Upper lobe of right lung (tissue), 1 donor: ENCODE measurements around the gene DISP3. TPM values are rescaled to one million over a fixed set of nuclear protein-coding genes. Genes with fewer than 3 reads are reported as not detected.

Source experiments
- ATAC-seq: fragments of 200-7000 bp; cut with Tn5 transposase; one replicate; pipeline ENCODE4 v1.9.1; 2020; ENCODE audit warnings: mild to moderate bottlenecking, moderate library complexity
- DNase-seq: peaks from one replicate; pipeline ENCODE4 v3.0.0-alpha.2; 2020
- H3K27ac ChIP-seq: fragments of 200-600 bp; one replicate; pipeline ENCODE4 v1.8.0; 2022
- H3K27me3 ChIP-seq: fragments of 200-600 bp; one replicate; pipeline ENCODE4 v1.8.0; 2022; ENCODE audit warnings: mild to moderate bottlenecking
- H3K36me3 ChIP-seq: fragments of 200-600 bp; one replicate; pipeline ENCODE4 v1.8.0; 2022
- H3K4me1 ChIP-seq: fragments of 200-600 bp; one replicate; pipeline ENCODE4 v1.8.0; 2022
- H3K4me3 ChIP-seq: fragments of 200-600 bp; one replicate; pipeline ENCODE4 v1.8.0; 2022; ENCODE audit warnings: mild to moderate bottlenecking
- H3K9me3 ChIP-seq: fragments of 200-600 bp; one replicate; pipeline ENCODE4 v1.8.0; 2022
- CTCF ChIP-seq: fragments of 200-600 bp; IDR thresholded peaks from one replicate; pipeline ENCODE4 v1.8.0; 2022; ENCODE audit warnings: antibody characterized with exemption
- intact Hi-C: fragments of 100-400 bp; cut with DNase I; formaldehyde crosslinking; loops from one replicate; pipeline ENCODE4 v1.11.0; 2022
- total RNA-seq: library from RNA; stranded (reverse); fragmentation: NEBNext Ultra II Directional; extraction: Animal tissue kit (Norgen Biotek cat#: 25700); gene quantifications from one replicate; pipeline ENCODE4 v1.2.1, GENCODE V29; 2021
- donor health status: DM: no; HTN: yes; CAD: no; lungs with severe emphysema.

DISP3 gene
- total RNA-seq, 1 donor from 2014 or later: not detected

DNA sequence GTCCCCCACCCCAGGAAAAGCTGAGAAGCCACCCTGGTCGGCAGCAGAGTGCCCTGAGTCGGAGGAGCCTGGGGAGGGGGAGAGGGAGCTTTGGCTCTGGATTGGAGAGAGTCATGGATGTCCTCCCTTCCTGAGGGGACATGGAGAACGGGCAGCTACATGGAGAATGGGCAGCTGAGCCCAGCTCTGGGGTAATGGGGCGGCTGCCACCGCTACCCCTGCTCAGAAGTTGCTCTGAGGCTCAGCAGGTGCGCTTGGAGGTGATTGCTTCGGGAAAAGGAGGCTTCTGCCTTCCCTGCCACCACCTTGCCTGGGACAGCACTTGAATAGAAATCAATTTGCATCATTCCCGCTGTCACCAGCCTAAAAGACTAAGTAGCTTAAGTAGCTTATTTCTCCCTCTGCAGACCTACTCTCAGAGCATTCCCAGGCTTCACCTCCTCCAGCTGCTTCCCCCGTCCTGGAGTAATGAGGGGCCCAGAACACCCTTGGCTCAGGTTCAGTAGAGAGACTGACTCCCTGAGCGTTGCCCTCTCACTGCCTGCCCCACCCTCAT is 8.3 kb downstream of the DISP3 start:
- H3K27me3 ChIP-seq: peaks cover 21% of the 10 kb centered on the region
- H3K36me3 ChIP-seq: no peaks in the 10 kb centered on the region
- intact Hi-C loops: no loop called here
- no peaks in the 10 kb centered on the region for H3K4me1 ChIP-seq
- DNase-seq (no peak), ATAC-seq (no peak)
- H3K27ac ChIP-seq: no peak overlapping the region
- no peaks in the 10 kb centered on the region for H3K9me3 ChIP-seq
- no peak for TF ChIP-seq CTCF
- no peak overlapping the region for H3K4me3 ChIP-seq

- Histone ChIP-seq H3K27ac (no peak overlapping the region), H3K4me3 (no peak overlapping the region), H3K27me3 (peaks cover 11% of the 10 kb centered on the region), H3K9me3 (no peaks in the 10 kb centered on the region), H3K36me3 (no peaks in the 10 kb centered on the region), H3K4me1 (no peaks in the 10 kb centered on the region)
- ATAC-seq: no peak
- no peak for TF ChIP-seq CTCF
- DNase-seq: no peak
- intact Hi-C loops: no loop called here
Measured at GRCh38 chr1:11488201-11488770, 9.3 kb downstream of the DISP3 start.

- ATAC-seq: no peak
- intact Hi-C loops: no loop called here
- no peaks in the 10 kb centered on the region for H3K9me3 ChIP-seq
- H3K27me3 ChIP-seq: peaks cover 6% of the 10 kb centered on the region
- DNase-seq: no peak
- no peaks in the 10 kb centered on the region for H3K36me3 ChIP-seq
- no peak overlapping the region for H3K27ac ChIP-seq
- no peak for TF ChIP-seq CTCF
- H3K4me1 ChIP-seq: no peaks in the 10 kb centered on the region
- H3K4me3 ChIP-seq: no peak overlapping the region
Measured at GRCh38 chr1:11488966-11489625, 10.1 kb downstream of the DISP3 start.

DNA sequence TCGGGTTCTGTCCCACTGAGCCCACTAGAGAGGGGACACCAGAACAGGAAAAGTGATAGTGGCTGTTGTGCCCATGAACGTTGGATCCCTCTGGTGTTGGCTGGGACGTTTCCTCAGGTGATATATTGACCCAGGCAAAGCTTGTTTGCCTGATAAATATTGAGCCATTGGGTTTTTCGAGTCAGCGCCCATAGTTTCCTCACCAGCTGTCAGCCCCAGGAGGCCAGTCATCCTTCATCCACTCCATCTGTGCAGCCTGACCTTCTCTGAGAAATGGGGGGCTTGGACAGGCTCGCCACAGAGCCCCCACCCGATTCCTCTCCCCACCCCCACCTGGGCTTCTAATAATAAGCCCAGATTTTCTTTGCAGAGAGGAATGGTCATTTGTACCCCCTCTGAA is 13.3 kb downstream of the DISP3 start:
- intact Hi-C loops: no loop called here

GRCh38 chr1:11493972-11494655 is 15.2 kb downstream of the DISP3 start:
- Histone ChIP-seq H3K27ac (no peak overlapping the region), H3K4me3 (no peak overlapping the region), H3K27me3 (peaks cover under 1% of the 10 kb centered on the region), H3K36me3 (no peaks in the 10 kb centered on the region), H3K4me1 (no peaks in the 10 kb centered on the region), H3K9me3 (no peaks in the 10 kb centered on the region)
- no peak for TF ChIP-seq CTCF
- no peak for DNase-seq
- ATAC-seq: no peak
- intact Hi-C loops: no loop called here

More for the DNA sequence above, 13.3 kb downstream of the DISP3 start:
- Histone ChIP-seq H3K27me3 (no peaks in the 10 kb centered on the region), H3K9me3 (no peaks in the 10 kb centered on the region), H3K36me3 (no peaks in the 10 kb centered on the region), H3K4me3 (no peak overlapping the region), H3K4me1 (no peaks in the 10 kb centered on the region), H3K27ac (no peak overlapping the region)
- DNase-seq (no peak), ATAC-seq (no peak)
- no peak for TF ChIP-seq CTCF
